ENCODE data around the gene TMEM92.

Gene TMEM92

DNA sequence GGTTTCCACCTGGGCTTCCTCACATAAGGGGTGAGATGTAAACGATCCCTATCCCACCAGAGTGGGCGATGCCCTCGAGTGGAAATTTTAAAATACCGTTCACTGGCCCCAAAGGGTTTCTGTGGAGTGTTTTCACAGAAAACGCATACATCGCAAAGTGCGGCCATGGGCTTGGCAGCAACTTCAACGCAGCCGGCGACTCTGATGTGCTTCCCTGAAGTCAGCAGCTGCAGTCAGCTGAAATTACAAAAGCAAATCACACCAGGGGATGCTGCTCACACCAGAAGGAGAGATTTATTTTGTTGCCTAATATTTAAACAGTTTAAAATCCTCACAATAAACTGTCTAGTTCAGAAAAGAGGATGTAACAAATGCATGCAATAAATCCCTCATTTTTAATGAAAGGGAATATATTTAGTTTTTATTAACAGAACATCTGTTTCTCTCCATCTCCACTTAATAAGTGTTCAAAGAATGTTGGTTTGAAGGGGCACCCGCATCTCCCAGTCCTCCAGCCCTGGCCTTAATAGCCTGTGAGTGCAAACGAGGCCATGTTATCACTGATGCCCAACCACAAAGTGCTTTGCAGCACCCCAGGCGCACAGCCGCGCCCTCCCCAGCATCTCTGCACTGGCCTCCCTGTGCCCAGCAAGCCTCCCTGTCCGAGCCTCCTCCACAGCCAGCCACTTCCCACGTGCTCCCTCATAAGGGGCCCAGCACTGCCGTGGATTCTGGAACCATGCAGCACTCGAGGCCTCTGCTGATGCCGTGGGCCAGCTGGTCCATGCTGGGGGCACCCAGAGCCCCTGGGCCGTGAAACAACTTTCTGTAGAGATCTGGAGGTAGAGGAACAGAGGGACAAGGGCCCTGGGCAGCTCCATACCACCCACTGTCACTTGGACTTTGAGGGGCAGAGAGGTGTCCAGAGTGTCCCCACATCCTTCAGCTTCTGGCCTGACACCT lies 54.4 kb downstream of the TMEM92 start:
- no peak for DNase-seq

GRCh38 chr17:50329716-50330115 lies 55.5 kb downstream of the TMEM92 start:
- DNase-seq: no peak

DNA sequence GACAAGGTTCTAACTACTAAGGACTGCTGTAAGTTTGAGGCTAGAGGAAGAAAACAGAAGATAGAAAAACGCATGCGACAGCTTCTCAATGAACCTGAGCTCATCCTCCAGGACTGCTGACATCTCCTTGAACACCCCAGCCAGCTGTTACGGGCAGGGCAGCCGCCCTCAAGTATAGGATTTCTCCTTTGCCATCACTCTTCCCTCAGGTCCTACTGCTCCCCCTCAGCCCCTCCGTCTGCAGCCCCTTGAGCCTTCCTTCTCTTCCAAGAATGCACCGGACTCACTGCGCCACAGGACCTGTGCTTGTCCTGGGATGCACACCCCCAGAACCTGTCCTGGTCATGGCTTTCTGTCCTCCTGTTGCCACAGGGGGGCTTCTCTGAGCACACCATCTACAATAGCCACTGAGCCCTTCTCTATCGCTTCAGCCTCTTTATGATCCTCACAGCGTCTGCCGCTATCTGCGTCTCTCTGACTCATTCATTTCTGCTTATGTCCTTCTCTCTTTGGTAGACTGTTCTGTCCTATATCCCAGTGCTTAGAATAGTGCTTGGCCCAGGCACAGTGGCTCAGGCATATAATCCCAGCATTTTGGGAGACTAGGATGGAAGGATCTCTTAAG lies 56.0 kb downstream of the TMEM92 start:
- peak in 1 of 2 experiments; percentile 75 for DNase-seq
